Globus pallidus (tissue), 1 donor: ENCODE data around the gene COPZ2.
"Not testable (repeated sequence)": the region's sequence is repeated elsewhere in the genome, so short reads cannot be mapped to it uniquely, and the experiment has no call there.

ENCODE experiments used
- DNase-seq: peaks from one replicate; pipeline ENCODE4 v3.0.0-alpha.2; 2015; ENCODE audit warnings: low spot score

Gene COPZ2

DNA sequence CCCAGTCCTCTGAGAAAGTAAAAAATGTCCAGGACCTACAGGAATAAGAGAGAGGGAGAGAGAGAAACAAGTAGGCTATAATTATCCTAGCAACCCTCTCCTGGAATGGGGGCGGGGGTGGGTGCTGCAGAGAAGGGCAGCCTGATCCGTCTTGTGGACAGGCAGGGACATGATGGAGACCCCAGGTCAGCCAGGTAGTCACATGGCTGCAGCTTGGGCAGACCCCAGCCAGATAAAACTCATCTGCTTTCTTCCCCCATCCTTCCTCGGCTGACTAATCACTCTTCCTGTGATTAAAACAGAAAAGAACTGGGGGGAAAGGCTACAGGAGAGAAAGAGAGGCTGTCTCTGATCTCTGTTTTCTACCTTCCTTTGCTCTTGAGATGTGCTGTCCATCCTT is 32.6 kb downstream of the COPZ2 start:
- no peak for DNase-seq

DNA sequence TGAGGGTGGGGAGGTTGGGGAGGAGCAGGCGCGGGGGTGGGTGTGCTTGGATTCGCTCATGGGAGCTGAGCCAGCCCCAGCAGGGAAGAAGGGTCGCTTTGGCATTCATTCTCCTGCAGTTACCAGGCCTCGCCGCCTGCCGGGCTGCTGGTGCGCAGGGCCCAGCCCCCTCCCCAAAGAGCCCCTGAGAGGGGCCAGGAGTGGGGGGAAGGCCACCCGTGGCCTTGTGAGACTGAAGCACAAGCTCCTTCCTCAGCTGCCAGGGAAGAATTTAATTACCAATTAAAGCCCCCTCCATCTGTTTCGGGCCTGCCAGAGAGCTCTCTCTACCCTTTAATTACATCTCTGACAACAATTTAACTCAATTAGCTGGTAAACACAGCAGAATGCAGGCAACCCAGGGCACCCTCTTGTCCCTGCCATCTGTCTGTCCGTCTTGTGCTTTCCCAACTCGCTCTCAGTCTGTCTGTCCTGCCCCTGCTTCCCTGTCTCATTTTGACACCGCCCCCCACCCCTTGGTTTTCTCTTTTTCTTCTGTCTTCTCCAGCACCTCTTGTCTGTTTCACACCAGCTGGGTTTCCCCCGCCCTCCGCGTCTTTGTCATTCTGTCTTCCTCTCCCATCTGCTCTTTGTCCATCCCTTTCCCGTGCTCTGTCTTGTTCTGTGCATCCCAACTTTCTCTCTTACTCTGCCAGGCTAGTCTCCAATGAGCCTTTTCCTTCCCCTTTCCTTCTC is 34.0 kb downstream of the COPZ2 start:
- DNase-seq: no peak

- no peak for DNase-seq
These were observed 34.6 kb downstream of the COPZ2 start for GRCh38 chr17:48002916-48003416.

GRCh38 chr17:48002266-48002915 is 35.2 kb downstream of the COPZ2 start:
- no peak for DNase-seq

DNA sequence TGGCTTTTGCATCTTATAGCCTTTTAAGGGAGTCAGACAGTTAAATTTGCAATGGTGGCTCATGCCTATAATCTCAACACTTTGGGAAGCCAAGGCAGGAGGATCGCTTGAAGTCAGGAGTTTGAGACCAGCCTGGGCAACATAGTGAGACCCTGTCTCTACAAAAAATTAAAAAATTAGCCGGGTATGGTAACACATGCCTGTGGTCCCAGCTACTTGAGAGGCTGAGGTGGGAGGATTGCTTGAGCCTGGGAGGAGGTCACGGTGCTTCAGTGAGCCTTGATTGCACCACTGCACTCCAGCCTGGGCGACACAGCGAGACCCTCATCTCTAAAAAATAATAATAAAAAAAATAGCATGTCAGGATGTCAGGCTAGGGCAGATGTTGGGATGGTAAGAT is 35.9 kb downstream of the COPZ2 start:
- not testable (repeated sequence) for DNase-seq

DNA sequence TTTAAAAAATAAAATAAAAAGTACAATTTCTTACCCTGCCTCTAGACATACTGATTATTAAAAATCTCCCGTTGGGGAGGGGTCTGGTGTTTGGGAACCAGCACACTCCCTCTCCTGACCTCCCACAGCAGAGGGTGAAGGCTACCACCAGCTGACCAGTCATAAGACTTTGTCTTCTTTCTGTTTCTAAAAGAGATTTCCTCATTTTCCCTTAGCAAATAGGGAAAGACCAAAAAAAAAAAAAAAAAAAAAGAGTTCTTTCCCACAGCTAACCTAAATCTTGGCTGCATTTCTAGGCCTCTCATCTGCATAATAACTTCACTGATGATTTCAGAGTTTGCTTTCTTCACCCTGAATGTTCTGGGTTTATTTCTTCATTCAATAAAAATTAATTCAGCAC is 36.4 kb downstream of the COPZ2 start:
- no peak for DNase-seq

GRCh38 chr17:47999582-47999981 is 38.0 kb downstream of the COPZ2 start:
- no peak for DNase-seq

GRCh38 chr17:47998044-47998443 is 39.6 kb downstream of the COPZ2 start:
- no peak for DNase-seq

- no peak for DNase-seq
These were observed 40.0 kb downstream of the COPZ2 start for GRCh38 chr17:47997586-47997985.

- no peak for DNase-seq
These were observed 41.4 kb downstream of the COPZ2 start for GRCh38 chr17:47996201-47996600.

DNA sequence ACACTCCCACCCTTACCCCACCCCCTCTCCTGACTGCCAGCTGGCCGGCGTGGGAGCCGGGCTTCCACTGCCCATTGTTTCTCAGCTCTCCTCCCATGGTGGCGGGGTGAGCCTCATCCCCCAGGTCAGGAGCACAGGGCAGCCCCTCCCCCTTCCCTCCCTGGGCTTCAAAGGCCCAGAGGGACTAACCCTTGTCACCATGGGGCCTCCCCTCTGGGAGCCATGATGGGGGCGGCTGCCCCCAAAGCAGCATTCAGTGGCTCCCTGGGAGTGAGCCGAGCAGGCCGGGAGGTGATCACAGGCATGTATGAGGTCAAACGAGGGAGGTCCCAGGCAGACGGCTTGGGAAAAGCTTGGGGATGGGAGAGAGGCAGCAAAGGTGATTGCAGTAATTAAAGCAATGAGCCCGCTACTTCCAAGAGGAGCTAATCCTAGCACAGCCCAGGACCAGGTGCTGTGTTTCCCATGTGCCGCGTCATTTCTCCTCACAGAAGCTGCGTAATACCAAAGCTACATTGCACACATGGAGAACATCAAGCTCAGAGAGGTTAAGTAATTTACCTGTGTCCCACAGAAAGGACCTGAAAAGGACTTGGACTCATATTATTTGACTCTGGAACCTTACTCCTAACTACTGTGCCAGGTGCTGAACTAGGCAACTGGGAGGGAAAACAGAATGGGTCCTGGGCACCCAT is 42.2 kb downstream of the COPZ2 start:
- DNase-seq: no peak

- no peak for DNase-seq
These were observed 42.9 kb downstream of the COPZ2 start for GRCh38 chr17:47994724-47995123.

DNA sequence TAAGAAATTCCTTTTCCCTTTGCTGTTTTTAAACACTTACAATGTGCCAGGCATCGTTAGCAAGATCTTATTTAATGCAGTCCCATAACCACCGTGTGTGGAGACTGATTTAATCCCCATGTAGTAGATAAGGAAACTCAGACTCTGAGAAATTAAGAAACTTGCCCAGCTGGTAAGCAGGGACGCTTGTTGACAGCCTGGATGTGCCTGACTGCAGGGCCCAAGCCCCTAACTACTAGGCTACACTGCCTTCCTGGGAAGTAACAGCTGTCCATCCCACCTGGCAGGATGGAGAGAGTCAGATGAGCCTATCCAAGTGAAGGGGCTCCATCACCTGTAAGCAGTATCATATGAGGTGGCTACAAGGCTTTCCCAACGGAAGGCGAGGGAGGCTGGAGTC is 43.6 kb downstream of the COPZ2 start:
- DNase-seq: no peak

DNA sequence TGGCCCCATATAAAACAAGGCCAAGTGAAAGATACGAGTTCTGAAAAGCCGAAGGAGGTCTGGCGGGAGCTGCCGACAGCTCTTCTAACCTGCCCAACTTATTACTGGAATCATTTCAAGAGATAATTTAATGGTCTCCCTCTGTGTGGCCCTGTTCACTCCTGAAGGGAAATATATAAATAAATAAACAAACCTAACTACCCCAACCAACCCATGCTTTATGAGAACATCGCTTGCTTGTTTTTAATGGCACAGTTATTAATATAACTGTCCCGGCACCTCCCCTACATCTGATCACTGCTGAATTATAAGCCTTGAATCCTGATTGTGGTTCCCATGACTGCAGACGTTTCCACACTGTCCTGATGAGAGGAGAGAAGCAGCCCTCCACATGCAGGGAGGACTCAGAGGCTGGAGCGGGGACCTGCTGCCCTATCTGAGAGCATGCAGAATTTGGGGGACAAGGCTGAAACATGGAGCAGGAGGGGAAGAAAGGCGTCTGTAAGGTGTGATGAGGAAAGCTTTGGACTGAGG is 44.5 kb downstream of the COPZ2 start:
- no peak for DNase-seq

GRCh38 chr17:47992216-47992615 is 45.4 kb downstream of the COPZ2 start:
- no peak for DNase-seq

- DNase-seq: no peak
These were observed 46.5 kb downstream of the COPZ2 start for GRCh38 chr17:47990962-47991731.

- no peak for DNase-seq
These were observed 47.9 kb downstream of the COPZ2 start for GRCh38 chr17:47989700-47990099.

- DNase-seq: no peak
These were observed 48.4 kb downstream of the COPZ2 start for GRCh38 chr17:47989159-47989558.

DNA sequence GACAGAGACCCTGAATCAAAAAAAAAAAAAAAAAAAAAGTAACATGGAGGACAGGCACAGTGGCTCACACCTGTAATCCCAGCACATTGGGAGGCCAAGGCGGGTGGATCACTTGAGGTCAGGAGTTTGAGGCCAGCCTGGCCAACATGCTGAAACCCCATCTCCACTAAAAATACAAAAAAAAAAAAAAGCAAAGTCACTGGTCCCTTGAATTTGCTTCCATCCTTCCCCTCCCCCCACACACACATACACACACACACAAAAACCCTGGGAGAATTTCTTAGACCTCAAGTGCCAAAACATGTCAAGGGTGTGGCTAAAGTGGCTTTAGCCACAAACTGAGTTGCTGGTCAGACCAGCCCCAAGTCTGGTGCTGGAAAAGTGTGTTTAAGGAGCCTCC is 49.2 kb downstream of the COPZ2 start:
- DNase-seq: not testable (repeated sequence)

GRCh38 chr17:47987240-47987835 is 50.3 kb downstream of the COPZ2 start:
- DNase-seq: no peak

DNA sequence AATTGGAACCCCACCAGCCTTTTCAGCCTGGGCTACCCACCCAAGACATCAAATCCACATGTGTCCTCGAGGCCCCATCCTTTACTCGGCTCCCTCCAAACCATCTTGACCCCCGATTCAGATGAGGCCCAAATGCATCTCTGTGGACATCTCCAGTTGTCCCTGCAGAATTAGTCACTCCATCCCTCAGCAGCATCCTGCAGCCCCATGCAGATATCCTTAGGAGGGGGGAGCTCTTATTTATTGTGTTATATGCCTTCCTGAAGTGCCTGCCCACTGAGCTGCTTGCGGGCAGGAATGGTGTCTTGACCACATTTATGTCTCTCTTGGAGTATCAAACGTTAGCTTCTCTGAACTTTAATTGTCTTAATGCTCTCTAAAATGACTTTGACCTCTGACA is 51.1 kb downstream of the COPZ2 start:
- DNase-seq: no peak
